GM13976 (cell line): Measurements from ENCODE around the gene HACD3.

Source experiments
- DNase-seq: peaks from one replicate; pipeline ENCODE4 v3.0.0; 2012; ENCODE audit warnings: low spot score
- CTCF ChIP-seq: IDR thresholded peaks from 2 replicates; pipeline ENCODE4 v1.5.1; 2012; ENCODE audit warnings: borderline replicate concordance, mild to moderate bottlenecking; ENCODE audit not compliant: insufficient read depth; ENCODE audit errors: extremely low read depth, missing control alignments, control extremely low read depth
- in situ Hi-C: fragments of 300-500 bp; cut with MboI; formaldehyde crosslinking; loops from one replicate; pipeline ENCODE4 v1.12.0; 2022; ENCODE audit warnings: low sequenced_read_pairs, mixed read lengths, inconsistent platforms; ENCODE audit not compliant: unreplicated experiment

HACD3 gene

GRCh38 chr15:65619626-65620290 lies 89.5 kb downstream of the HACD3 start:
- DNase-seq, result no peak
- in situ Hi-C loops, result no loop called here
- no peak for TF ChIP-seq CTCF

GRCh38 chr15:65620833-65621232 lies 90.6 kb downstream of the HACD3 start:
- TF ChIP-seq CTCF, result no peak
- no peak for DNase-seq
- in situ Hi-C loops, result no loop called here

- in situ Hi-C loops, result no loop called here
- DNase-seq, result no peak
- TF ChIP-seq CTCF, result no peak
Measured at GRCh38 chr15:65621638-65622037, 91.4 kb downstream of the HACD3 start, which contains the start of gene SLC24A1. Gene SLC24A1, plus strand, starts transcription at chr15:65621938. Its CDS starts 2,143 bp downstream, at chr15:65624081.

- DNase-seq, result no peak
- in situ Hi-C loops, result no loop called here
- TF ChIP-seq CTCF, result no peak
Measured at GRCh38 chr15:65623103-65623502, 92.8 kb downstream of the HACD3 start.

GRCh38 chr15:65626856-65627255 lies 96.6 kb downstream of the HACD3 start:
- in situ Hi-C loops, result loop anchor here (25.0 kb wide), 2 partner anchors 460 to 560 kb away; no protein-coding TSS in a partner anchor
- TF ChIP-seq CTCF, result no peak
- DNase-seq, result no peak
